ENCODE results near the gene SNX24.

DNA sequence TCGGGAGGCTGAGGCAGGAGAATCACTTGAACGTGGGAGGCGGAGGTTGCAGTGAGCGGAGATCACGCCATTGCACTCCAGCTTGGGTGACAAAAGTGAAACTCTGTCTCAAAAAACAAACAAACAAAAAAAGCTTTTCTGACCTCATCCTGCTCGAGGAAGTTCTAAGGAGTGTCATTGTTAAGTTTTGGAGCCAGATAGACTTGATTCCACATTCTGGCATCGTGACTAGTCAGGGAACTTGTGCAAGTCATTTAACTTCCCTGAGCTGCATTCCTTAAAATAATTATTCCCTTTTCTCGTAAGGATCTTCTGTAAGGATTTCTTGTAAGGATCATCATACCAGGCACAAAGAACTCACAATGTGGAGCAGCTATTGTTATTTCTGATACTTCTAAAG is 26.2 kb downstream of the SNX24 start:
- TF ChIP-seq, protein P1, sequence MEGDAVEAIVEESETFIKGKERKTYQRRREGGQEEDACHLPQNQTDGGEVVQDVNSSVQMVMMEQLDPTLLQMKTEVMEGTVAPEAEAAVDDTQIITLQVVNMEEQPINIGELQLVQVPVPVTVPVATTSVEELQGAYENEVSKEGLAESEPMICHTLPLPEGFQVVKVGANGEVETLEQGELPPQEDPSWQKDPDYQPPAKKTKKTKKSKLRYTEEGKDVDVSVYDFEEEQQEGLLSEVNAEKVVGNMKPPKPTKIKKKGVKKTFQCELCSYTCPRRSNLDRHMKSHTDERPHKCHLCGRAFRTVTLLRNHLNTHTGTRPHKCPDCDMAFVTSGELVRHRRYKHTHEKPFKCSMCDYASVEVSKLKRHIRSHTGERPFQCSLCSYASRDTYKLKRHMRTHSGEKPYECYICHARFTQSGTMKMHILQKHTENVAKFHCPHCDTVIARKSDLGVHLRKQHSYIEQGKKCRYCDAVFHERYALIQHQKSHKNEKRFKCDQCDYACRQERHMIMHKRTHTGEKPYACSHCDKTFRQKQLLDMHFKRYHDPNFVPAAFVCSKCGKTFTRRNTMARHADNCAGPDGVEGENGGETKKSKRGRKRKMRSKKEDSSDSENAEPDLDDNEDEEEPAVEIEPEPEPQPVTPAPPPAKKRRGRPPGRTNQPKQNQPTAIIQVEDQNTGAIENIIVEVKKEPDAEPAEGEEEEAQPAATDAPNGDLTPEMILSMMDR (conservative IDR thresholded peaks at IDR 0.05; ENCODE audit: low read depth, low read length): no peak
- TF ChIP-seq EZH2phosphoT487 (IDR thresholded peaks at IDR 0.05; ENCODE audit: borderline replicate concordance, low read length): no peak

Data from PC-3 (cell line).